ENCODE results near the gene RPL15.

DNA sequence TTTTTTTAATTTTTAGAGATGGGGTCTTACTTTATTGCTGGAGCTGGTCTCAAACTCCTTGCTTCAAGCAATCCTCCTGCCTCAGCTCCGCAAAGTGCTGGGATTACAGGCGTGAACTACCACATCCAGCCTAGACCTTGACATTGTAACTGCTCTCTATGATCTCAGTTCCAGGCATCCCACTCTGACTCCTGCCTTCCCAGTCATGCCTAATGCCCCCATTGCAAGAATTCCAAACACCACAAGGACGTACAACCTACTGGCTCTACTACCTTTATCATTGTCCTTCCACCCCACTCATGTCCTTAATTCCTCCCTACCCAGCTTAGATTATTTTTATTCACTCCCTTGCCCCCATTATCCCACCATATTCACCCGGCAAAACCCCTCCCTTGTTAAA, 21.8 kb upstream of the RPL15 start:
- TF ChIP-seq, protein P1, sequence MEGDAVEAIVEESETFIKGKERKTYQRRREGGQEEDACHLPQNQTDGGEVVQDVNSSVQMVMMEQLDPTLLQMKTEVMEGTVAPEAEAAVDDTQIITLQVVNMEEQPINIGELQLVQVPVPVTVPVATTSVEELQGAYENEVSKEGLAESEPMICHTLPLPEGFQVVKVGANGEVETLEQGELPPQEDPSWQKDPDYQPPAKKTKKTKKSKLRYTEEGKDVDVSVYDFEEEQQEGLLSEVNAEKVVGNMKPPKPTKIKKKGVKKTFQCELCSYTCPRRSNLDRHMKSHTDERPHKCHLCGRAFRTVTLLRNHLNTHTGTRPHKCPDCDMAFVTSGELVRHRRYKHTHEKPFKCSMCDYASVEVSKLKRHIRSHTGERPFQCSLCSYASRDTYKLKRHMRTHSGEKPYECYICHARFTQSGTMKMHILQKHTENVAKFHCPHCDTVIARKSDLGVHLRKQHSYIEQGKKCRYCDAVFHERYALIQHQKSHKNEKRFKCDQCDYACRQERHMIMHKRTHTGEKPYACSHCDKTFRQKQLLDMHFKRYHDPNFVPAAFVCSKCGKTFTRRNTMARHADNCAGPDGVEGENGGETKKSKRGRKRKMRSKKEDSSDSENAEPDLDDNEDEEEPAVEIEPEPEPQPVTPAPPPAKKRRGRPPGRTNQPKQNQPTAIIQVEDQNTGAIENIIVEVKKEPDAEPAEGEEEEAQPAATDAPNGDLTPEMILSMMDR (IDR thresholded peaks at IDR 0.05), result no peak
- TF ChIP-seq EZH2phosphoT487 (IDR thresholded peaks at IDR 0.05) (no peak), EZH2 (IDR thresholded peaks at IDR 0.05) (no peak)
